Right hindlimb (tissue), 1 donor: ENCODE data around the gene MARVELD3.
"Not testable (repeated sequence)": the region's sequence is repeated elsewhere in the genome, so short reads cannot be mapped to it uniquely, and the experiment has no call there.

Source experiments
- DNase-seq: peaks from one replicate; pipeline ENCODE4 v3.0.0-alpha.2; 2018

Gene MARVELD3, protein sequence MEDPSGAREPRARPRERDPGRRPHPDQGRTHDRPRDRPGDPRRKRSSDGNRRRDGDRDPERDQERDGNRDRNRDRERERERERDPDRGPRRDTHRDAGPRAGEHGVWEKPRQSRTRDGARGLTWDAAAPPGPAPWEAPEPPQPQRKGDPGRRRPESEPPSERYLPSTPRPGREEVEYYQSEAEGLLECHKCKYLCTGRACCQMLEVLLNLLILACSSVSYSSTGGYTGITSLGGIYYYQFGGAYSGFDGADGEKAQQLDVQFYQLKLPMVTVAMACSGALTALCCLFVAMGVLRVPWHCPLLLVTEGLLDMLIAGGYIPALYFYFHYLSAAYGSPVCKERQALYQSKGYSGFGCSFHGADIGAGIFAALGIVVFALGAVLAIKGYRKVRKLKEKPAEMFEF

DNA sequence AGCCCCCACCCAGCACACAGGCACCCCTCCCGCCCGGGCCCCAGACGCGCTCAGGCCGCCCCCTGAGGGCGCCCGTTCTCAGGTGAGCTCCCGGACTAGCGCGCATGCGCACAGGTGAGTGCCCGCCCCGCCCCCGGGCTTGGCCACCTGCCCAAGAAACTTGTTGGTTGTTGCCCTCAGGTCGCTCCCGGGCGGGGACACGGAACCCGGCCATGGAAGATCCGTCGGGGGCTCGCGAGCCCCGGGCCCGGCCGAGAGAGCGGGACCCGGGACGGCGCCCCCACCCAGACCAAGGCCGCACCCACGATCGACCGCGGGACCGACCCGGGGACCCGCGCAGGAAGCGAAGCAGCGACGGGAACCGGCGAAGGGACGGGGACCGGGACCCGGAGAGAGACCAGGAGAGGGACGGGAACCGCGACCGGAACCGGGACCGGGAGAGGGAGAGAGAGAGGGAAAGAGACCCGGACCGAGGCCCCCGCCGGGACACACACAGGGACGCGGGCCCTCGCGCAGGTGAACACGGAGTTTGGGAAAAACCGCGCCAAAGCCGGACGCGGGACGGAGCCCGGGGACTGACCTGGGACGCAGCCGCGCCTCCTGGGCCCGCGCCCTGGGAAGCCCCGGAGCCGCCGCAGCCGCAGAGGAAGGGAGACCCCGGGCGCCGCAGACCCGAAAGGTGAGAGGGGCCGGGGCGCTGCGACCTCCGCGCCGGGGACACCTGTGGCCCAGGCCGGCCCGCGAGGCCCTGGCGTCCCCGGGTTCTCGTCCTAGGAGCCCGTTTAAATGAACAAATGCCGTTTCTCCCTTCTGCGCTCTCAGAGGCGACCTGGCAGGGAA, at the start of gene MARVELD3:
Gene MARVELD3 (plus strand): TSS at position 167 of the 840 bp plus-strand sequence. CDS start 46 bp downstream, at position 213.
- DNase-seq, result no peak

DNA sequence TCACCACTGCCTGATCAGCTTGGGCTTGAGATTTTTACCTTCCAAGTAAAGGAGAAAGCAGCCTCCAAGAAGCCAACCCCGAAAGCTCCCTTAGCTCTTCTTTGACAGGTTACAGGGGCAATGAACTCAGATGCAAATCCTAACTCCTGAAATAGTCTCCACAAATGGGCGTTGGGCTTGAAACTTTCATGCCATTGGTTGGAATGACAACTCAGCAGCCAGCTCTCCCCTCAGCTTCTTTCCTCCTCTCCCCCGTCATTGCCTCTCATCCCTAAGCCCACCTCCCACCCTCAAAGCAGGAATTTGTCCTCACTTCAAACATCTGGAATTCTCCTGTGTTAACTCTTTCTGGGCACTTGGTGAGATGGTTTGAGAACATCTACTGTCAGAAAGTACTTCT, 49.0 kb upstream of the MARVELD3 start, which contains the start of gene TAT:
Gene TAT (minus strand): TSS at position 122 of the 400 bp plus-strand sequence. CDS start 677 bp downstream, outside the sequence.
- DNase-seq, result no peak

DNA sequence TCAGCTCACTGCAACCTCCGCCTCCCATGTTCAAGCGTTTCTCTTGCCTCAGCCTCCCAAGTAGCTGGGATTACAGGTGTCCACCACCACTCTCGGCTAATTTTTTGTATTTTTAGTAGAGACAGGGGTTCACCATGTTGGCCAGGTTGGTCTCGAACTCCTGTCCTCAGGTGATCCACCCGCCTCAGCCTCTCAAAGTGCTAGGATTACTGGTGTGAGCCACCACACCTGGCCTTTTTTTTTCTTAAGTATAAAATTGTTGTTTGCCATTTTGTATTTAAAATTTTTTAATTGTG, 43.5 kb upstream of the MARVELD3 start:
- not testable (repeated sequence) for DNase-seq

DNA sequence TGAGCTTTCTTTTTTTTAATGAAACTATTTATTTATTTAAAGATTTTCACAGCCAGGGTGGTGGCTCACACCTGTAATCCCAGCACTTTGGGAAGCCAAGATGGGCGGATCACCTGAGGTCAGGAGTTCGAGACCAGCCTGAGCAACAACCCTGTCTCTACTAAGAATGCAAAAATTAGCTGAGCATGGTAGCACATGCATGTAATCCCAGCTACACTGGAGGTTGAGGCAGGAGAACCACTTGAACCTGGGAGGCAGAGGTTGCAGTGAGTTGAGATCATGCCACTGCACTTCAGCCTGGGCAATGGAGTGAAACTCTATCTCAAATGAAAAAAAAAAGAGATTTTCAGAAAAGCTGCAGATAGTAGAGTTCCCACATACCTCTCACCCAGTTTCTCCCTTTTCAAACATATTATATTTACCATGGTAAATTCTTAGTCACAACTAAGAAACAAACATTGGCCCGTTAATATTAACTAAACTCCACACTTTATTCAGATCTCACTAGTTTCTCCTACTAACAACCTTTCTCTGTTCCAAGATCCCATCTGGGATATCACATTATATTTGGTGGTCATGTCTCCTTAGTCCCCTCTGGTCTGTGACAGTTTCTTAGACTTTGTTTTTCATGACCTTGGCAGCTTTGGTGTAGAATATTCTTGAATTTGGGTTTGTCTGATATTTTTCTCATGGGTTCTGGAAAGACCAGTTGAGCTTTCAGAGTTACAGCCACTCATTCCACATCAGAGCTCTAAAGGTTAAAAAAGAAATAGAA, 41.3 kb upstream of the MARVELD3 start:
- DNase-seq, result no peak

DNA sequence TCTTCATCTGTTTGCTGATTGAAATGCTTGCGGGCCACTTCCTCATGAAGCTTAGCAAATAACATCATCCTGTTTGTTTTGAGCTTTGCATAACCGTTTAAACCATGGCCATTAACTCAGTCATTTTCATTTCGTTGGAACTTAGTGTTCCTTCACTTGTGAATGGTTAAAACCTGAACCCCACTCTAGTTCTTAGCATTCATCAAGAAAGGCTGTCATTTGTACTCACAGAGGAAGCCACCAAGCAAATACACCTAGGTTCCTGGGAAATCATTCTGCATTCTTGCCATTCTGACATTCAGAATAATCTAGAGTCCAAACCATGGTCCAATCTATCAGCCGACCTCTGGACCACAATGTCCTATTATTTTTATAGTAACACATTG, 40.7 kb upstream of the MARVELD3 start:
- no peak for DNase-seq

DNA sequence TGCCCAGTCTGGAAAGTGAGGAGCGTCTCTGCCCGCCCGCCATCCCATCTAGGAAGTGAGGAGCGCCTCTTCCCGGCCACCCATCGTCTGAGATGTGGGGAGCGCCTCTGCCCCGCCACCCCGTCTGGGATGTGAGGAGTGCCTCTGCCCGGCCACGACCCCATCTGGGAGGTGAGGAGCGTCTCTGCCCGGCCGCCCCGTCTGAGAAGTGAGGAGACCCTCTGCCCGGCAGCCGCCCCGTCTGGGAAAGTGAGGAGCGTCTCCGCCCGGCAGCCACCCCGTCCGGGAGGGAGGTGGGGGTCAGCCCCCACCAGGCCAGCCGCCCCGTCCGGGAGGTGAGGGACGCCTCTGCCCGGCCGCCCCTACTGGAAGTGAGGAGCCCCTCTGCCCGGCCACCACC, 36.6 kb upstream of the MARVELD3 start:
- DNase-seq, result not testable (repeated sequence)

DNA sequence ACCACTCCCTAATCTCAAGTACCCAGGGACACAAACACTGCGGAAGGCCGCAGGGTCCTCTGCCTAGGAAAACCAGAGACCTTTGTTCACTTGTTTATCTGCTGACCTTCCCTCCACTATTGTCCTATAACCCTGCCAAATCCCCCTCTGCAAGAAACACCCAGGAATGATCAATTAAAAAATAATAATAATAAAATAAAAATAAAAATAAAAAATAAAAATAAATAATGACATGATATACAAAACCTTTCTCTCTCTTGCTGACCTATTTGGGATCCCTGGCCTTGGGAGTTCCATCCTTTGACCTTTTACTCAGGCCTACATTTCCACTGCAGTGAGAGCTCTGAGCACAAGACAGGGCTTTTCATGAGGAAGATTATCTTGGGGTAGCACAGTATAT, 35.9 kb upstream of the MARVELD3 start:
- not testable (repeated sequence) for DNase-seq

DNA sequence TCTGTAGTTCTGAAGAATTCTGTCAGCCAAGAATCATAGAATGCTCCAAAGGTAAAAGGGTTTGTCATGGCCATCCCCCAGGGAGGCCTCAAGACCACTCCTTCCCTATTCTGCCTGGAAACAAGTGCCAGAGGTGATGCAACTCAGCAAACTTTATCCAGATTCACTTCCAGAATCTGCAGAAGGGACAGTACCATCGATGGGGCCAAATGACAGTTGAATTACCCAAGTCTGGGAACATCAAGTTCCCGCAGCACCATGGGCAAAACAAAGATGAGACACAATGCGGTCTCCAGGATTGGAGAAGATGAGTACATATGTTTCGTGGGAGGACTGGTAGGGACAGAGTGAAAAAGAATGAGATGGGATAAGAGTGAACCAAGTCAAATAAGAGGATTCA, 35.4 kb upstream of the MARVELD3 start:
- no peak for DNase-seq

DNA sequence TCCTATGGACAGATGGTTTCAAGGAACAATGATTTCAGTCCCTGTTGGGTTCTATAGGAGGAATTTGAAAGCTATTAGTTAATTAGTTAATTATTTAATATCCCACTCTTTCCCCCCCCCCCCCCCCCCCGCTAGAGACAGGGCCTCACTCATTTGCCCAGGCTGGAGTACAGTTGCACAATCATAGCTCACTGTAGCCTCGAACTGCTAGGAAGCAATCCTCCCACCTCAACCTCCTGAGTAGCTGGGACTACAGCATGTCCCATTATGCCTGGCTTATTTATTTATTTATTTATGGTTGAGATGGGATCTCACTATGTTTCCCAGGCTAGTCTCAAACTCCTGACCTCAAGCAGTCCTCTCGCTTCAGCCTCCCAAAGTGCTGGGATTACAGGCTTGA, 34.1 kb upstream of the MARVELD3 start:
- DNase-seq, result no peak

DNA sequence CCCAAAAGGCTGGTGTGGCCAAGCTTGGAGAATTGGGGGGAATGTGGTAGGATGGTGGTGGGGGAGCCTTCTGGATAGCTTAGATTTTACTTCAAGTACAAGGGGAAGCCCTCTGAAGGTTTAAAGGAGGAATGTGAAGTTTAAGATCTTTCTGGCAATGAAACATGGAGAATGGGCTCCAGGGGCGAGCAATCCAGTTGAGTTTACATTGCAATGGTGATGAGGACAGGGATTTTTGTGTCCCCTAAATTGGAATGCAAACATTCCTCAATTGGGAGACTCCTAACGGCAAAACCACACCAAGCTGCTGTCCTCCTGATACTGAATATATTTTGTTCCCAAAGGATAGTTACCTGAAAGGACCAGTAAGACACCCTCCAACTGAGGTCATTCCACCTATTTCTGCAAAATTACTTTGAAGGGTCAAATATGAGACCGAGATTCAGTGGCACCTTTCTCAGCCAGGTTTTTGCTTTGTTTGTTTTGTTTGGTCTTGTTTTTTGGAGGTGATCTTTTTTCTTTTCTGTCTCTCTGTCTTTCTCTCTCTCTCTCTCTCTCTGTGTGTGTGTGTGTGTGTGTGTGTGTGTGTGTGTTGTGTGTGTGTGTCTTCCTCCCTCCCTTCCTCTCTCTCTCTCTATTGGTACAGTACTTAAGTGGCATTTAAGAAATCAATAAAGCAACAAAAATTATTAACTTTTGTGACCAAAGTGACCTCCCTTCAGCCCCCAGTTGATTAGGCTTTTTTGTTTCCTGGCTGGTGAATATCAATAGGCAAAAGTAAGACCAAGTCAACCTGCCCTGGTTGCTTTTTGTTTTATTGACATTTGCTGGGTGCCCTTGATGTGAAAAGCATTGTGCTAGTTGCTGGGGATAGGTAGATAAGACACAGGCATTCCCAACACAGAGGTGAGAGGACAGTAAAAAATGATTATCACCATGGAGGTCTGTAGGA, 32.7 kb upstream of the MARVELD3 start:
- no peak for DNase-seq

DNA sequence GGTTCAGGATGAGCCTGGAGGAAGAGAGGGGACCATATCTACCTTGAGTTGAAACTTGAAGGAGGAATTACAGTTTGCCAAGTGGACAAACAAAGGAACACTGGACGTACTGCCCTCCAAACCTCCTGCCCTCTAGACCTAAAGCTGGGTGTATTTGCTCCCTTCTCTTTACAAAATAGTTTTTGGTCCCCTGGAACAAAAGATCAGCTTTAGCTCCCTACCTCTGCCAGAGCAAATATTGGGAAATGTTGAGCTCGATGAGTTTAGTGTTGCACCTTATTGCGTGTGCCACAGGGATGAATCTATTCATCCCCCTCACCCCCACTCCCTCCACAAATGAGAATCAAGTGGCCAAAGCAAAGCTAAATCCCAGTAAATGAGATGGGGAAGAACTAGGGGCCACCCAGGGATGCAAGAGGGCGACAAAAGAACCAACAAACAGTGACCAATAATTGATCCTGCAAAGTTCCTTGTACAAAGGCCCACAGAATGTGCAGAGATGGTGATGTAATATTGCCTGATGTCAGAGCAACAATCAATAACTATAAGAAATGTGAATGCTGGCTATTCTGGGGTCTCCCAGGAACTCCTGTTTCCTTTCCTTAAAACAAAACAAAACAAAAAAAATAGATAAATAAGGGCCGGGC, 31.9 kb upstream of the MARVELD3 start:
- DNase-seq, result no peak

DNA sequence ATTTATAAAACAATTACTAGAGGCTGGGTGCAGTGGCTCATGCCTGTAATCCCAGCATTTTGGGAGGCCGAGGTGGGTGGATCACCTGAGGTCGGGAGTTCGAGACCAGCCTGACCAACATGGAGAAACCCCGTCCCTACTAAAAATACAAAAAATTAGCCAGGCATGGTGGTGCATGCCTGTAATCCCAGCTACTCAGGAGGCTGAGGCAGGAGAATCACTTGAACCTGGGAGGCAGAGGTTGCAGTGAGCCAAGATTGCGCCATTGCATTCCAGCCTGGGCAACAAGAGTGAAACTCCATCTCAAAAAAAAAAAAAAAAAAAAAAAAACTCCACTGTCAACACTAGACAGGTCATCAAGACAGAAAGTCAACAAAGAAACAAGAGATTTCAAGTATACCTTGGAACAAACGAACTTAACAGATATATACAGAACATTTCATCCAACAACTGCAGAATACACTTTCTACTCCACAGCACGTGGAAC, 30.6 kb upstream of the MARVELD3 start:
- DNase-seq, result not testable (repeated sequence)

DNA sequence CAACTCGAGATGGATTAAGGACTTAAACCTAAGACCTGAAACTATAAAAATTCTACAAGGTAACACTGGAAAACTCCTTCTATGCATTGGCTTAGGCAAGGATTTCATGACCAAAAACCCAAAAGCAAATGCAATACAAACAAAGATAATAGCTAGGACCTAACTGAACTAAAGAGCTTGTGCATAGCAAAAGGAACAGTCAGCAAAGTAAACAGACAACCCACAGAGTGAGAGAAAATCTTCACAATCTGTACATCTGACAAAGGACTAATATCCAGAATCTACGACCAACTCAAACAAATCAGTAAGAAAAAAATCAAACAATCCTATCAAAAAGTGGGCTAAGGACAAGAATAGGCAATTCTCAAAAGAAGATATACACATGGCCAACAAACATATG, 27.6 kb upstream of the MARVELD3 start:
- not testable (repeated sequence) for DNase-seq

DNA sequence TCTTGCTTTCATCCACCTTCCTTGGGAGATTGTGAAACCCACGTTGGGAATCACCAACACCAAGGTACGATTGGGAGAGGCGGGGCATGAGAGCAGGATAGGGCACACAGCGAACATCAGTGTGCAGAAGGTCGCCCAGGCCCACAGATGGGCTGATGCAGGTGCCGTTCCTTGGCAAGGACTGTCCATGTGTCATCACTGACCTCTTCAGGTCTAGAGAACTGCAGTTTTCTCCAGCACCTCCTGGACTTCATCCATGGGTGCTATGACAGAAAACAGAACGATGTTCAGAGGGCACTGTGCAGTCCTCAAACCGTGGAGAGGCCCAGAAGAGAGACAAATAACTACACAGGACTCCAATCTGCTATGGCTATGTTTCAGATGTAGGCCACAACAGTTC, 25.2 kb upstream of the MARVELD3 start:
- DNase-seq, result no peak

DNA sequence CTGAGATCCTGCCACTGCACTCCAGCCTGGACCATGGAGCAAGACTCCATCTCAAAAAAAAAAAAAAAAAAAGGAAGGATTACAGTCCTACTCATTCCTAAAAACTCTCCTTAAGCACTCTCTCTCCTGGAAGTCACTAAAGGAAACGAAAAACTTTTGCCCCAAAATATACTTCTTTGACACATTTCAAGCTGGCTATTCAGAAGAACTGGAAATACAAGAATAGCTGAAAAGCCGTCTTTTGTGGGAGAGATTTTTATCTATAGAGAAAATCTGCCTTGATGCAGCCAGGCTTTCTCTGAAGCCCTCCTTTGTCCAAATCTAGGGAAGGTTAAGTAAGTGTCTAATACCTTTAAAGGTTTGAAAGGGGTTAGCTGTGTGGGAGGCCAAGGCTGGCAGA, 16.9 kb upstream of the MARVELD3 start:
- DNase-seq, result no peak

DNA sequence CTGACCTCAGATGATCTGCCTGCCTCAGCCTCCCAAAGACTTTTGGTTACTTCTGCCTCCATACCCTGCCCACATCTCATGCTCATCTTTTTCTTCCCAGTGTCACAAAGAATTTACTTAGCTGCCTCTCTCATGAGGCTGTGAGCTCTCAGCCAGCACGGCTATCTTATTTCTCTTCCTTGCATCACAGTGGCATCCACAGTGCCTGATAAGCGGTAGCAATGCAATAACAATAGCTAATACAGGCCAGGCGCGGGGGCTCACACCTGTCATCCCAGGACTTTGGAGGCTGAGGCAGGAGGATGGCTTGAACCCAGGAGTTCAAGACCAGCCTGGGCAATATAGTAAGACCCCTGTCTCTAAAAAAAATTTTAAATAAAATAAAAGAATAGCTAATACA, 15.5 kb upstream of the MARVELD3 start:
- no peak for DNase-seq

DNA sequence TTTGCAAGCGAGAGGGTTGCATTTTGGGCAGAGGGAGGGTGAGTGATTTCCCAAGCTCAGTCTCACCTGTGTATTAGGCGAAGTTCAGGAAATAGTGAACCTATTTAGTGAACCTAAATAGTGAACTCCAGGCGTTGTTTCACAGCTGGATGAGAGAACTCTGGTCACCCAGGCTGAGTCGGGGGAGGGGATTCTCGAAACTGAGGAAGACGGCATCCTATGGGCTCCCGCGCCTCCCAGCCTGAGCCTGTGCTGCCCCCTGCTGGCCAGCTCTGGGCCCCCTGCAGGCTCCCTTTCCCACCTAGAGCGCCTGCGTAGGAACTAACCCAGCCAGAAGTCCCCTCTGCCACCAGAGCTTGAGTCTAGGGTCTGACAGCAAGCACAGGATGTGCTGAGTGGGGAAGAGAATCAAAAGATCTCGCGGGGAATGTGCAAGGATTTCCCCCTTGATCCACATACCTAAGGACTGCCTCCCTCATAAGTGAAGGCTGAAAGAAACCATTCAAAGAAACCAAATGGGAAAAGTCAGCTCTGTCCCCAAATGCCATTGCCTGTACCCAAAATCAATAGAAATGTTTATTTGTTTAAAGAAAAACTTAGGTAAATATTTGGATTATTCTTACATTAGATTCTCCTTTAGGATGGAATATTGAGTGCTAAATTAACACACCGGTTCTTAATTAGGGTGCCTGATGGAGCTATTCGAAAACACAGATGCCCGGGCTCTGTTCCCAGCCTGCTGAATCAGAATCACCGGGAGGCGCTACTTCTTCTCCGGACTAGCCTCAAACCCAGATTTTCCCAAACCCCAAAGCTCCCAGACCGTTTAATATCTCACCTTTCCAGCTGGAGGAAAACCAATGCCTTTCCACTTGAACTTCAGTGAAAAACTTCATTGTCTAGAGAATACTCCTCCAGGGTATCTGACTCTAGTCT, 14.8 kb upstream of the MARVELD3 start:
- DNase-seq, result peak; percentile 61

DNA sequence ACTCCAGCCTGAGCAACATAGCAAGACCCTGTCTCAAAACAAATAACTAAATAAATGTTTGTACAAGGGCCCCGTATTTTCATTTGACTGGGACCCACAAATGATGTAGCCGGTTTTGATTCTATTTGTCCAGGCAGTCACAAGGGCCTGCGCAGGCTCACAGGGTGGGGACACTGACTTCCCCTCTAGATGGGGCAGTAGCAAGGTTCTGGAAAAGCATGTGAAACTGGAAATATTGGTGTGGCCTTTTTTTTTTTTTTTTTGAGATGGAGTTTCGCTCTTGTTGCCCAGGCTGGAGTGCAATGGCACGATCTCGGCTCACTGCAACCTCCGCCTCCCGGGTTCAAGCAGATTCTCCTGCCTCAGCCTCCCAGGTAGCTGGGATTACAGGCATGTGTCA, 11.0 kb upstream of the MARVELD3 start:
- not testable (repeated sequence) for DNase-seq

DNA sequence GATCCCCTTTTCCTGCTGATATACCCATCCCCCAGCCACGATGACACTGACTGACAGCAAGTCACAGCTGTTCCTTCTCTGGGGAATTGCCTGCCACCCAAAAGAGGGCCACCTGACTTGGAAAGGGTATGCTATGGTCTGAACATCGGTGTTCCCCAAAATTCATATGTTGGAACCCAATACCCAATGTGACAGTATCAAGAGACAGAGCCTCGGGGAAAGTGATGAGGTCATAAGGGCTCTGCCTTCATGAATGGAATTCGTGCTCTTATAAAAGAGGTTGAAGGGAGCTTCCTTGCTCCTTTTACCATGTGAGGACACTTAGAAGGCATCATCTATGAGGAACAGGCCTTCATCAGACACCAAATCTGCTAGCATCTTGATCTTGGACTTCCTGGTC, 7.6 kb upstream of the MARVELD3 start:
- no peak for DNase-seq

DNA sequence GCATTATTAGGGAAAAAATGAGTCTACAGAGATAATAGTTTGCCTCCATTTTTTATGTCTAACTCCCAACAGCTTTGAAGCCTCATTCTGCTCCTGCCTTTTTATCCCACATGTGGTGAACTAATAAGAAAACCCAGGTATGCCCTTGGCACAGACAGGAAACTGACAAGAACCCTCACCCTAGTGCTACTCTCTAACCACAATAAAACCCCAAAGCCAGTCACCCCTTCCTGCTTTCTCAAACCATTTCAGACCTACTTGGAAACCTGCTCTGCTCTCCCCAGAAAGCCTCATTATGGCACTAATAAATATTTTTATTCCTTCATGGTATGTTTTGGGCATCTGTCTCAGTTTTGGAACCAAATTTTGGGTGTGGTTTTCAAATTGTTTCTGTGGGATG, 3.9 kb upstream of the MARVELD3 start:
- no peak for DNase-seq
